ENCODE data around the gene PHLDA3.

GRCh38 chr1:201491896-201492511, 23.0 kb upstream of the PHLDA3 start:
- TF ChIP-seq POLR2A (IDR thresholded peaks at IDR 0.05; ENCODE audit: low read length) (no peak), GATA1 (IDR thresholded peaks at IDR 0.05; ENCODE audit: low read depth, low read length) (no peak)
